C1 segment of cervical spinal cord (tissue), 14 donors: Measurements from ENCODE around the gene NTF3.

Source experiments
- DNase-seq, 14 donors: peaks; one replicate each; lab custom pipeline; 2025; lab: John Stamatoyannopoulos, UW

Gene NTF3

DNA sequence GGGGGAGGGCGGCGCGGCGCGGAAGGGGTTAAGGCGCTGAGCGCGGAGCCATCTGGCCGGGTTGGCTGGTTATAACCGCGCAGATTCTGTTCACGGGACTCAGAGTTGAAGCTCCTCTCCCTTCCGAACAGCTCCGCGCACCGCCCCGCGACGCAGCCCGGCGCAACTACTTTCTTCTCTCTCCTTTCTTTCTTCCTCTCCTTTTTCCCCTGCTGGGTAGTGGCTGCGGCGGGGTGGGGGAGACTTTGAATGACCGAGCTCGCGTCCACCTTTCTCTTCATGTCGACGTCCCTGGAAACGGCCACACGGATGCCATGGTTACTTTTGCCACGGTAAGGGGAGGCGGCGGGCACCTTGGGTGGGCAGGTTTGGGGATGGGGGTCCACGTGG lies at the start of gene NTF3:
Gene NTF3 (plus strand): TSS at position 98 of the 390 bp plus-strand sequence. CDS start 217 bp downstream, at position 315.
- peak in 1 of 14 donors; percentile 31 for DNase-seq

DNA sequence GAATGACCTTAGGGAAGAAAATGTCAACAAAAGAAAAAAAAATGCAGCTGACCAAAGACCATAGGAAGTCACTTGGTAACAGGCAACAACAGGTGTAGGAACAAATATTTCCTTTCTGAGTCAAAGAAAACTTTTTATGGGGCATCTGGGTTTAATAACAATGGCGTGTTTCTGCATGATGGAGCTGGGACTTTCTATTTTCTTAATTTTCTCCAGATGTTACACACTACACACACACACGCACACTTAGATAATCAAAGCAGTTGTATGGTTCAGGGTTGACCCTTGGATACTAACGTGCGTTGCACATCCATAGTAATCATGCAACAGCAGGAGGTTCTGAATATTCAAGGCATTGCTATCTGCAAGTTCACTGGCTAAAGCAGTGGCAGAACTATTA lies 47.9 kb upstream of the NTF3 start:
- no peak for DNase-seq

DNA sequence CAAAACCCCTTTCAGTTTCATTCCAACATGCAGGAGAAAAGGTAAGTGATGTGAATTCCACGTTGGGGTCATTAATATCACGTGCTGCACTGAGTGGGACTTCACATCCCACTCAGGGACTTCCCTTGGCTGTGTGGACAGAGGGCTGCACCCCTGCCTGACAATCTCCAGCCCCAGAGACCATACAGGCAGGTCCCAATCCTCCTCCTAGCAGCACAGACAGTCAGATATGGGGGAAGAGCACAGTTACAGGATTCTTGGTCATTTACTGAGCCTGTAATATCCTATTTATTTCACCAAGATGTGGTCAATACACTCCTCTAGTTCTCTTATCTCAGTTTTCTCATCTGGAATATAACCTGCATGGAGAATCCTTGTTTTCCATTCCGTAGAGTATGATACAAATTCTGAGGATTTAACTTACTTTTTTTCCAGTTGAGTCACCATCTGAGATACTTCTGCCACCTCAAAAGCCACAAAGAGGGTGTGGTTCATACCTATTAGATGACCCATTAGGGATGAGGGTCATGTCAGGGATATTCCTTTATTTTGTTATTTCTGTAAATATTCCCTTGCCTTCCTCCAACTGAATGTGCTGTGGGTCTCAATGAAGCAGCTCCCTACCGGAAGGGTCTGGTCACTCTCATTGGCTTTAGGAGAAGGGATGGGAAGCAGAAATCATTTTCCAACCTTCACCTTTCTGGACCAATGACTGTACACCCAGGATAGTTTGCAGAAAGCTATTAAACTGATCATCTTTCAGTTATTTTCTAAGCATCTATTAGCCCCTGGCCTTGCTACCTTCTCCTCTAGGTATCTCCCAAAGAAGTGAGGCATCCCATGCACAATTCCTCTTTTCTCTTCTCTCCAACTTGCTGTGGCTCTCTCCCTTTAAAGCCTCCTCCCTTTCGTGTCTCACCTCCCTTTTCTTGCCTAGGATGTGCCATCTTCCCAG lies 43.0 kb upstream of the NTF3 start:
- no peak for DNase-seq

DNA sequence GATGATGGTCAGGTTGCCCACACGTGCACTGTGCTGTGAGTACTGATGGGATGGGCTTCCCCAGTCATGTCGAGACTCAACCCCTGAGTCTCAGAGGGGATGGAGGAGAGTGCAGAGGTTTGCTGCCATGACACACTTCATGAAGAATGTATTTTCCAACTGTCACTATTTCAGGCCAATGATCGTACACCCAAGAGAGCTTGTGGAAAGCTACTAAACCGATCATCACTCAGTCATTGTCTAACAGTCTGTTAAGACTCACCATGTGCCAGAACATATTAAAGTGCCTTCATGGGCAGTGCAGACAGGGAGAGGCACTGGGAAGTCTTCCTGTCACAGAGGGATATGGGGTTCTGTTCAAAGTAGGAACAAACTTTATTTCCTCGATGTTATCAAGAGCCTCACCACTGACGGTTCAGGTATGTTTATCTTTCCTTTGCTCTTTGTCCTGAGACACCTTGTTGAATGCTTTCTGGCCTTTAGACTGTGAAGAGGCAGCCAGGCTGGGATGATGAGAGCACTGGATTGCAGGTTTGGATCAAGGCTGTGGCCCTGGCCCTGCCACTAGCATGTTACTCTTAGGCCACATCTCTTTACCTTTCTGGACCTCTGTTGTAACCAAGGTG lies 41.6 kb upstream of the NTF3 start:
- no peak for DNase-seq

DNA sequence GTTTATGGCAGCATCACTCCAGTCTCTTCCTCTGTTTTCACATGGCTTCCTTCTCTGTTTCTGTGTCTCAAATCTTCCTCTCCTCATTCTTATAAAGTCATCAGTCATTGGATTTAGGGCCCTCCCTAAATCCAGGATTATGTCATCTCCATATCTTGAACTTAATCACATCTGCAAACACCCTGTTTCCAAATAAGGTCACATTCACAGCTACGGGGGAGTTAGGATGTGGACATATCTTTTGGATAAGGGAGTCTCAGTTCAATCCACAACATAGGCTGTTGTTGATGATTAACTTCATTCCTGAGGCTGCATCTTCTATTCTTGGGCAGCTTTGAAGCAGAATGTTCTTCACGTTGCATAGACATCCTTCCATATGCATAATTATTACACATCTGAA lies 40.3 kb upstream of the NTF3 start:
- DNase-seq = no peak

DNA sequence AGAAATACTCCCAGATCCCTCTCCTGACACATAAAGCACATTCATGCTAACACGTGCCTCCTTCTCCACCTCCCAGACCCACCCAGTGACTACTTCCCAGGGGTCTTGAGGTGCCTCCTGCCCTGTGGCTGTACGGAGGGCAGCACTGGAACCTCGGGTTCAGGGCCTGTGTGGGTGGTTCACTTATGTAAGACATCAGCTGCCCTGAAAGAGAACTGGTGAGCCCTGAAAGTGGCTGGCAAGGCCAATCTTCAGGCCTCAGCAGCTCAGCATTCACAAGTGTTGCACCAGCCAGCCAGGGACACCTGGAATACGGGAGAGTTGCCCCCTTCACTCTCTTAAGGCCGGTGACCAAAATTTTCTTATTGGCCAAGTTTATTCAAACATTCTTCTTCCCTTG lies 38.9 kb upstream of the NTF3 start:
- DNase-seq = no peak

DNA sequence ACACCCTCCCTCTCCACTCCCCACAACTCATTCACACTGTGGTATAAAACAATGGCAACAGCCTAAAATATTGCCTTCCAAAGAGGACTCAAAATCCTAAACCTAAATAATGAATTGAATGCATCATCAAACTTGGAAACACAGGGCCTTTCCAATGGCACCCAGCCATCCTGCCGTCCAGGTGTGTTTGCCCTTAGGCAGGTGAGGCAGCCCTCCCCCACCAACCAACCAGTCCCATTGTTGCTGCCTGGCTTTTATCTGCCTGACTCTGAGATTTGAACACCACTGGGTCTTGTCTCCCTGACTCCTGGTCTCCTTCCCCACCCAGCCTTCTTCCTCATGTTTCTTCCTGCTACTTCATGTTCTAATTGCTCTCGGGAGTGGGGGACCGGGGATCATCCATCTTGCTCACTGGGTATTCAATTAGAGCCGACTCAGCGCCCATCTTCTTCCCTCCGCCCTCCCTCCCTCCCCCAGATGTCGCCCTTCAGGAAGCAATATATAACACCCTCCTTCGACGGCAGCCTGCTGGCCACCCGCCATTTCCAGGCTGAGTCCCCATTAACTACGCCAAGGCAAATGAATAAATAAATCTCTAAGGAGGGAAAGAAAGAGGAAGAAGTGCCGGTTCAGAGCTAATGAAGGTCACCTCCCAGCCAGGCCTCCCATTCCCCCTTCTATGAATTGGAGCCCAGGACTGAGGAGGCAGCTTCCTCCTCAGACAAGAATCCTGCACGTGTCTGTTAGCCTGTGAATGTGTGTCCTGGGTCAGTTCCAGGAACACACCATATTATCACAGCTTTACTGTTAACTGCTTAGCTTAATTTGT lies 36.3 kb upstream of the NTF3 start:
- DNase-seq = no peak

DNA sequence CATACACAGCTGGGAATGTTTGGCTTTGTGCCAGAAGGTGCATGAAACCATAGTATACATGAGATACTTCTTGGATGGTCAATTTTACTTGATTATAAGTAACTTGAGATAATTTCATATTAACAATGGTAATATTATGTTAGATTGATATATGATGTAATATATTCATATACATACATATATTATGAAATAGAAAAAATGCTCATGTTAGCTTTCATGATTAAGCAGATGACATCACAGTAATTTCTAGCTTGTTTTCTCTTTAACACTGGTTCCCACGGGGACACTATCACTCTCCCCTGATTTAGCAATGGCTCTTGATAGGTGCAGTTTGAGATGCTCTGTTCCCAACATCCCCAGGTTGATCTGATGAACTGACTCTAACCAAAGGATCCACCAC lies 35.4 kb upstream of the NTF3 start:
- DNase-seq = no peak

DNA sequence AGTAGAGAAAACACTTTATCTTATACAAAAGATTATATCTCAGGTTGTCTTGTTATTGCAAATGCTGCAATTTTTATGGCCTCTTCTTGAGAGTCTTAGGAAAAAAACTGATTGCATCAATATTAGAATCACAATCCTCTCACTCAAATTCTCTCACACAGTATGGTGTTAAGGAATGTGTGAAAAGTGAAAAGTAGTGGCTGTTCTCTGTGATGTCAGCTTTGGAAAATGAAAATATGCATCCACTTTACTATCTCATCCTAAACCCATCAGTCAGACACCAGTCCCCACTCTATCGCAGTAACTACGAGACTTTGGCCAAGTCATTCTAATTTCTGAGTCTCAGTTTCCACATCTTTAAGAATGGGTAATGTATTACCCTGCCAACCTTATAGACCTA lies 32.6 kb upstream of the NTF3 start:
- DNase-seq = no peak

DNA sequence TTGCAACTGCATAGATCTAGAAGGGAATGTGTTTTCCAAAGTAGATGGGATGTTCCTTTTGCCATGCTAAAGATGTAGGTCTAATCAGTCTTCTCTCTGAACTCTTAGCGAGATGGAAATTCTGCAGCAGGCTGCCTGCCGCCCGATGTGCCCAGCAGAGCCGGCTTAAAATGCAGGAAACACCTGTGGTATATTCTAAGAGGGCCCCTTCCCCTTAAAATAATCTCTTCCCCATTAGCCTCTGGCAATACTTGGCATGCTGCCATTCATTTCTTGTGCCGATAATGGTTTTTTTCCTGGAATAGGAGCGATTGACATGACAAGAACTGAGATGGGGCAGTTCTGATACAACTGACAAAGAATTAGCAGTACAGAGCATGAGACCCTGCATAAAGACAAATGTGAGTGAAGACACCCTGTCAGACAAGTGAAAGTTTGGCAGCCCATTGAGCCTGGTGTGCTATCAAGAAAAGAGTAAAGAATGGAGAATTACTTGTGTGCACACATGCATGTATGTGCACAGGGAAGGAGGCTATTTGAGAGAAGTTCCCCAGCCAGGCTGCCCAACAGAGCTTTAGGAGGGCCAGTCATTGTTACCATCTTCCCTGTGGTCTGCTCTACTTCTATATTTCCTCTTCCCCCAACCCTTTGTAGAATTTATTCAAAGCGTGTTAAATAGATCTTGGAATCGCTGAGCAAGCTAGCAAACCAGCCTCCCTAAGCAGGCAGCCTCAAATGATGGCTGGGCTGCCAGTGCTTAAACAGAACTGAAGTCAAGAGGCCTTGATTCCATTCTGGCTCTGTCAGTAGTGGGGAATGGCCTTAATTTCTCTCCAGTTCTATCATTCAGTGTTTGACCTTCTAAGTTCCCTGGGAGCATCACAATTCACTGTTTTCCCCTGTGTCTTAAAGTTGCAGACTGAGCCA lies 29.6 kb upstream of the NTF3 start:
- DNase-seq = no peak

DNA sequence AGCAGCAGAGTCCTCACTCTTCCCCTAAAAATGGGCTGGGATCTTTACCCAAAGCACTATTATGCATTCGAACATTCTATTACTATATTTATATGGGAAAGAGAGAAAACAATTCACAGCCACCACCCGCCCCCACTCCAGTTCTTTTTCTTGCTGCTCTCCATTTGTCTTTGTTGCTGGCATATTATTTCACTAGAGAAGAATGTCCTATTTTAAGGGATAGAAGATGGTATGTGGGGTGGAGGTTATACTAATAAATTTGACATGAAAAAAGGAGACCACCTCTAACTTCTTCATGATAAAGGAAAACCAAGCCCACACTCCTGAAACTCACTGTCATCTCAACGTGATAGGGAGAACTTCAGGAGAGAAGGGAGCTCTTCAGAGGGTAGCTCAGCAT lies 28.5 kb upstream of the NTF3 start:
- no peak for DNase-seq

DNA sequence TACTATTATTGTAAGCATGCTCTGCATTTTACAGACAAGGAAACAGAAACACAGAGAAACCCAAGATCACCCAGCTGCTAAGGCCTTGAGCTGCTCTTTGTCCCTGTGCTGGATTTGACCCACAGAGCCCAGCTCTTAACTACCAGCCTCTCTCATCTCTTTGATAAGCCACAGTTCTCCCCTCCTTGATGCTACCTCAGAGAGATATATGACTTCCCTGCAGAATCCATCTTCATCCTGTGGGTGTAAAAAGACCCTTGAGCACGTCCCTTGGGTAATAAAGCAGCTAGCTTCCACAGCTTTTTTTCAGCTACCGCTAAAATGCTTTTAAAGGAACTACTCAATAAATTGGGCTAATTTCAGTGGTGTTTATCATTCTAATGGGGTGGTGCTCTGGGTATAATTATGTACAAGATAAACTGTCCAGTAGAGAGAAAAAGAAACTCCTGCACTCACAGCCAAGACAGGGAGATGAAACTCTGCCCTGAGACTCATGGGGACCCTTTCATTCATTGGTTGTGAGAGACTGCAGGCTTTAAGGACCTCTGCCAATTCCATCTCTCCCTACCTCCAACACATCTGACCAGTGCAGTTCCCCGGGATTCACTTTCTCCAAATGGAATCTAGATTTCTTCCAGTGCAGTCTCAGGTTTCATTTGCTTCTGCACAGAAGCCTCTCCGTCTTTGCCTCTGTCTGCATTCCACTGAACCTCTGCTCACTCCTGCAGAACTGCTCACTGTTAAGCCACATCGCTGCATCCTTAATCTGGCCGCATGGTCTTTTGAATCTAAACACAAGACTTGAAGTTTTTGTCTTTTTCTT lies 24.7 kb upstream of the NTF3 start:
- DNase-seq = no peak

DNA sequence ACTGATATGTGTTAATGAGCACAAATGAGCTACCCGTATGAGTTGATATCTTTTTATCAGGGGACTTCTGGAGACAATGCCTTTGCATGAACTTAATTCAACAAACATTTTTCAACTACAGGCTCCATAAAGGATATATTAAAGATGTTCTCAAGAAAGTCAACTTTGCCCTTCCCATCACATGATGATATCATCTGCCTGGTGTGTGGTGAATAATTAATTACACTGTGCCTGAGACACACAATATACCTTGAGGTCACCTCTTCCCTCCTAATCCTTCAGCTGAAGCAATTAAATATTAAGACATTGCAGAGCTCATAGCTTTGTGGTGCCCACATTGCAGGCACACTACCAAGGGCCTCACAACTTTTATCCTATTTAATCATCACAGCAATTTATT lies 22.3 kb upstream of the NTF3 start:
- no peak for DNase-seq

DNA sequence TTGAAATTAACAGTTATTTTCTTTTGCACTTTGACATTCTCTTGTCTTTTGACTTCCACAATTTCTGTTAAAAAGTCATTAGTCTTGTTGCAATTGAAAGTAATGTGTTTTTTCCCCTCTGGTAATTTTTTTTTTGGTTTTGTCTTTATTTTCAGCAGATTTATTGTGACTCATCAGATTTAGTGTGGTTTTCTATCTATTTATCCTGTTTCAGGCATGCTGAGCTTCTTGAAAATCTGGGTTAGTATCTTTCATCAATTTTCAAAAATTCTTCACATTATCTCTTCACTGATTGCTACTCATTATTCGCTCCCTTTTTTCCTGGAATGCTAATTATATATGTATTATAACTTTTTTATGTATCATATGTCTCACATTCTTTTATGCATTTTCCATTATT lies 15.3 kb upstream of the NTF3 start:
- DNase-seq = no peak

DNA sequence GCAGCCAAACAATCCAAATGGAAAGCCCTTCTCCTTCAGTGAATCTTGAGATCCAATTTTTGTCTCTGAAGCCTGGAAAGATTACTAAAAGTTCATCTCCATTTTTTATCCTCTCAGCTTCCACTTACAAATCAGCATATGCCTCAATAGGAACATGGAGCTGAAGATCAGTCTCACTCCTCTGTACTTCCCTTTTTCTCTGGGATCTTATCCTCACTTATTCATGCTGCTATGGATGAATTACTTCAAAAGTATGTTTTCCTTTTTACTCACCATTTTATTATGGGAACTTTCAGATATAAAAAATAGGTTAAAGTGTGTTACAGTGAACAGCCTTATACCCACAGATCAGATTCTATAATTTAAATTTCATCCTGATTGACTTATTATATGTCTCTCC lies 14.4 kb upstream of the NTF3 start:
- no peak for DNase-seq

DNA sequence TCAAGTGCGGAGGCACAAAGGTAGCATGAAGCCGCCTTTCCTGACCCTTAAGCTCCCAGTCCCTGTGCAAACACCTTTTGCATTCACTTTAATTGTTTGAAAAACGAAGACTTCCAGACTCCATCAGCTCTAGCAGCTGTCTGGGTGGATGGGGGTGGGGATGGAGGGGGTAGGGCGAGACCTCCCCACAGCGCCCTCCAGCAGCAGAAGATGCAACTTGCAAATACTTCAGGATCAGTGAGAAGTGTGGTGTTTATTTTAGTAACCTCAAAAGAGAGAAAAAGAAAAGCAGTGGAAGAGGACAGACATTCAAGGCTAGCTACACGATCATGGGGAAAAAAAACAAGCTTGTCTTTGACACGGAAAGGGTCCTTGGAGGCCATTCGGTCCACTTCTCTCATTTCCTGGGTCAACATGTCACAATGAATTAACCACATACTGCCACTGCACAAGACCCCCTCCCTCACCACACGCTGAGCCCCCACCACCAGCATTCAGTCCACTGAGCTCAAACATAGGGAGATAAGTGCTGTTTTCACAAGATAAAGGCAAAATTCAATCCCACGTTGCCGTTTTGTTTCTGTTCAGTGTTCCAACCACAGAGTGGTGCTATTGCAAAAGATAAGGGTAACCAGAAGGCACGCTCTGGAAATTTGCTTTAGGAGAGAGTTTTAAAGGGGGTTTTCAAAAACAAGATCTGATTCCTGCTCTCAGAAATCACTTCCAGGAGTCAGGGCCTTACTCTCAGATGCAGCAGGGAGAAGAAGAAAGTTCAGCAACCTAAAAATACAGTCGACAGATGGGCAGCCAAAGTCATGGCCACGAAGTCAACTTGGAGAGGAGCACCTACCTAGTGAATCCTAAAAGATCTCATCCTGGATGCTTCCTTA lies 3.3 kb upstream of the NTF3 start:
- peak in 1 of 14 donors; percentile 22 for DNase-seq

DNA sequence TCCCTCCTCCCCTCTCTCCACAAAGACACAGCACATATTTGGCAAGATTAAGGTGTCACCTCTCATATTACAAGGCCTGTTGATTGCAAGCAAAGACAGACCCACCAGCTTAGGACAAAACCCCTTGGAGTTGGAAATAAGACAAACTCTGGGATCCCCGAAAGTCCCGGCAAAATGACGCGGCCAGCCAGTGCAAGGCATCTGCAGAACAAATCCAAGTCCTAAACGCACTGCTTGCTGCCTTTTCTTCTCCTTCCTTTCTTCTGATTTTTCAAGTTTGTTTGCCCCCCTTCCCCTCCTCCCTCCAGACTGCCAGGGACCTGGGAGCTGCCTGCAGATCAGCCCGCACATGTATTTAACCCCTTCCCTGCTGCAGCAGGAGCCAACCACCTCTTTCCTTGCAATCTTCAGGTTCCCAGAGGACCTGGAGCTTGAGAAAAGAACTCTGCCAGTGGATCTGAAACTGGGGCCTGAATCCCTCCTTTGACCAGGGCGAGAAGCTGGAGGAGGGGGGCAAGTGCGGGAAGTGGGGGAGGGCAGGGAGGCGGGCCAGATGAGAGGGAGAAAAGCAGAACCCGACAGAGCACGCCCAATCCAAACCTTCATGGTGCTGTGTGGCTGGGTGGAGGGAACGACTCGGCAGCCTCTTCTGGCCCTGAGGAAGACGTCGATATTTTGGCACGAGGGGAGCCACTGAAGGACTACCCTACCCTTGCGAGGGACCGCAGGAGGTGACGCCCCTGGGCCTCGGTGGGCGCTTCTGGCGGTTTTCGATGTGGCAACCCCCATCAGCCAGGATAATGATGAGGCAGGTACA lies 2.0 kb upstream of the NTF3 start:
- DNase-seq = no peak
